NCI-H146 treated with DMSO at 0.1 percent for 48 hours (cell line): ENCODE data around the gene CHCT1.
"Not testable (repeated sequence)": the region's sequence is repeated elsewhere in the genome, so short reads cannot be mapped to it uniquely, and the experiment has no call there.

Experiments
- DNase-seq: peaks from one replicate; lab custom pipeline; 2025; ENCODE audit not compliant: unreplicated experiment; lab: John Stamatoyannopoulos, UW

The CHCT1 gene

GRCh38 chr17:60422162-60422665, at the start of gene CHCT1:
CHCT1 (plus strand) TSS chr17:60422489; CDS start chr17:60422593, 104 bp downstream.
- DNase-seq = no peak

DNA sequence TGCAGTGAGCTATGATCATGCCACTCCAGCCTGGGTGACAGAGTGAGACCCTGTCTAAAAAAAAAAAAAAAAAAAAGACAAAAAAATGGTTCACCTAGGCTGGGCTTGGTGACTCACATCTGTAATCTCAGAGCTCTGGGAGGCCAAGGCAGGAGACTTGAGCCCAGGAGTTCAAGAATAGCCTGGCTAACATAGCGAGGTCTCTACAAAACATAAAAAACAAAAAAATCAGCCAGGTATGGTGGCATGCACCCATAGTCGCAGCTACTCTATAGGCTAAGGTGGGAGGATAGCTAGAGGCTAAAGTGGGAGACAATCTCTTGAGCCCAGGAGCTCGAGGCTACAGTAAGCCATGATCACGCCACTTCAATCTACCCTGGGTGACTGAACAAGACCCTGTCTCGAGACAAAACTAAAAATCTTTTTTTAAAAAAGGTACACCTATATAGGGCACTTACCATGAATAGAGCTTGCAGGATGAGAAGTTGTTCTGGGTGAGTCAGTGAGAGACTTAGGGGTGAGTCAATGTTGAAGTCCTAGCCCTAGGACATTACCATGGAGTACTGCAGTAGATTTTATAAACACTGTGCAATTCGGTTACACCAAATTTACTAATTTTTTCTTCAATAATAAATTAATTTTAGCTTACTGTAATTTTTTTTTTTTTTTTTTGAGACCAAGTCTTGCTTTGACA, 49.4 kb upstream of the CHCT1 start:
- DNase-seq = no peak

DNA sequence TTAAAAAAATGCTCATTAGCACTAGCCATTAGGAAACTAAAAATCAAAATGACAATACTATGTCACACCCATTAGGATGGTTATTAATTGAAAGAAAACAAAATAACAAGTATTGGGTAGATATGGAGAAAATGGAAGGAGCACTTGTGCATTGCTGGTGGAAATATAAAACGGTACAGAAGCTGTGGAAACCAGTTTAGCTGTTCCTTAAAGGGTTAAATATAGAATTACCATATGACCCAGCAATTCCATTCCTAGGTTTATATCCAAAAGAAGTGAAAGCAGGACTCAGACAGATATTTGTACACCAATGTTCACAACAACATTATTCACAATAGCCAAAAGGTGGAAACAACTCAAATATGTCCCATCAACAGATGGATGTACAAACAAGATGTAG, 44.1 kb upstream of the CHCT1 start:
- DNase-seq = not testable (repeated sequence)

DNA sequence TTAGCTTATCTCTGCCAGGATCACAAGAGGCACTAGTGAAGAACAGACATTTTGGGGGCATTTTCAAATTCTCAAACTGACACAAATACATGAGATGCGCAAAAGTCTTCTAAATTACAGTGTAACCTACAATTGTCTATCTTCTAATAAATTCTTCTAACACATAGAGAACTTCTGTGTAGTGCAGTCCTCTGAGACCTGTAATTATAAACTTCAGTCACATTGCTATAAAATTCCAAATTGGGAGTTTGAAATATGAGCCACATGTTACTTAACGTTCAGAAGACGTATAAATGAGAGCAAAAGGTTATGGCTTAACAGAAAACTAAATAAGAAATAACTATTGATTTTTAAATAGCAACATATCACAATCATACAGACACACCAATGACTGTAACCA, 42.8 kb upstream of the CHCT1 start:
- not testable (repeated sequence) for DNase-seq

- no peak for DNase-seq
Observed at GRCh38 chr17:60381958-60382357, 40.3 kb upstream of the CHCT1 start.

DNA sequence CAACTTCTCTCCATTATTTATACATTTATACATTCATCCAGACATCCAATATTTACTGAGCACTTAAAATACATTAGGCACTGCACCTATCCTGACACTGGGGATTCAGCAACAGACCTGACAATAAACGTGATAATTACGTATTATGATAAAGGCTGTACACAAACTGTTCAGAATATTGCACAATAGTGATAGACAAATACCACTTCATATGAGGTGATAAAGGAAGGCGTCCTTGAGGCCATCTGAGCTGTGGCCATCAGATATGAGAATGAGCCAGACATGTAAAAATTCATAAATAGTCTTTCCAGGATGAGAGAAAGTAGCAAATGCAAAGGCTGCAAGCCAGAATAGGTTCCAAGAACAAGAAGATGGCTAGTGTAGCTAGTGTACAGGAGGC, 38.9 kb upstream of the CHCT1 start:
- peak; percentile 35 for DNase-seq

DNA sequence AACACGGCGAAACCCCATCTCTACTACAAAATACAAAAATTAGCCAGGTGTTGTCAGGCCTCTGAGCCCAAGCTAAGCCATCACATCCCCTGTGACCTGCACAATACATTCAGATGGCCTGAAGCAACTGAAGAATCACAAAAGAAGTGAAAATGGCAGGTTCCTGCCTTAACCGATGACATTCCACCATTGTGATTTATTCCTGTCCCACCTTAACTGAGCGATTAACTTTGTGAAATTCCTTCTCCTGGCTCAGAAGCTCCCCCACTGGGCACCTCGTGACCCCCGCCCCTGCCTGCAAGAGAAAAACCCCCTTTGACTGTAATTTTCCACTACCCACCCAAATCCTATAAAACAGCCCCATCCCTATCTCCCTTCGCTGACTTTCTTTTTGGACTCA, 37.4 kb upstream of the CHCT1 start:
- DNase-seq = not testable (repeated sequence)

DNA sequence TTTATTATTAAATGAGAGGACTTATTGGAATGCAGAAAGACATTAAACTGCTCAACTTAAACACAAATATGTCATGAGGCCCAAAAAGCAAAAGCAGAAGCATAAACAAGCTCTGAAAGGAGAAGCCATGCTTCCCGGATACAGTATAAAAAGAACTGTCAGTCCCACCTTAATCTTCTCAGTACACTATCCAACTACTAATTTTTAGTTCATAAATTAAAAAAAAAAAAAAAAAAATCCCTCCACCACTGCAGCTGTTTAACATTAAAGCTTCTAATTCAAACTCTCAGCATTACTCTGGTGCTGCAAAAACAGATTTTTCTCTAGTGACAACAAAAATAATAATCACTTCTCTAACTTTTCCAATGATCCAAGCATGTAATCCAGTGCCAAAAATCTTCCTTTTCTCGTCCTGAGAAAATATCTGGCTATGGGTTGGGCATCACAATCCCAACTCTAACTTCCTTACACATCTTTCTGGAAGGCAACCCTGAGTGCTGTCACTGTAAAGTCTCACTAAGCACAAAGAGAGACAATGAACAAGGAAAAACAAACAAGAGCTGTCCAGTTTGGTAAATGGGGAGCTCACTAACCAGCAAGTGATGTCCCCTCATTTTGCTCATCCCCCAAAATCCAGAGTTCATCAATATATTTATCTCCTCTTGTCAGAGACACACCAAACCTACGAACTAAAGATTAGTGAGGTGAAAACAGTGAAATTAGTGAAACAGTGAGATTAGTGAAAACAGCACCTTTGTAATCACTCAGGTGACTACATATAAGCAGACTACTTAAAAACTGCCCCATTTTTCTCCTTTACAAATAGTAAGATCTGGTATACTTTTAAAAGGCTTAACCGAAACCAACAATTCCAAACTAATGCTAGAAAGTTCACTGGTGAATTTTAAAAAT, 35.9 kb upstream of the CHCT1 start:
- DNase-seq = no peak

DNA sequence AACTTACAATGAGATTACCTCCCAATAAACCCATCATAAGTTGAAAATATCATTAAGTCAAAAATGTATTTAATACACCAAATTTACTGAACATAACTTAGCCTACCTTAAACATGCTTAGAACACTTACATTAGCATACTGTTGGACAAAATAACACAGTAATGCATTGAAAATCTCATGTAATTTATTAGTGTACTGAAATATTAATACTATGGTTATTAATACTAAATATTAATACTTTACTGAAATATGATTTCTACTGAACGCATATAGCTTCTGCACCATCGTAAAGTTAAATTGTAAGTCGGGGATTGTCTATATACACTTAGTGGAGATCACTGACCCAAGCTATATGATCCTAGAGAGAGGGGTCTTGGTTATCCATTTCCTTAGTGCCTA, 34.6 kb upstream of the CHCT1 start:
- no peak for DNase-seq

- no peak for DNase-seq
Observed at GRCh38 chr17:60388742-60389141, 33.5 kb upstream of the CHCT1 start.

GRCh38 chr17:60390186-60390585, 32.1 kb upstream of the CHCT1 start:
- no peak for DNase-seq

DNA sequence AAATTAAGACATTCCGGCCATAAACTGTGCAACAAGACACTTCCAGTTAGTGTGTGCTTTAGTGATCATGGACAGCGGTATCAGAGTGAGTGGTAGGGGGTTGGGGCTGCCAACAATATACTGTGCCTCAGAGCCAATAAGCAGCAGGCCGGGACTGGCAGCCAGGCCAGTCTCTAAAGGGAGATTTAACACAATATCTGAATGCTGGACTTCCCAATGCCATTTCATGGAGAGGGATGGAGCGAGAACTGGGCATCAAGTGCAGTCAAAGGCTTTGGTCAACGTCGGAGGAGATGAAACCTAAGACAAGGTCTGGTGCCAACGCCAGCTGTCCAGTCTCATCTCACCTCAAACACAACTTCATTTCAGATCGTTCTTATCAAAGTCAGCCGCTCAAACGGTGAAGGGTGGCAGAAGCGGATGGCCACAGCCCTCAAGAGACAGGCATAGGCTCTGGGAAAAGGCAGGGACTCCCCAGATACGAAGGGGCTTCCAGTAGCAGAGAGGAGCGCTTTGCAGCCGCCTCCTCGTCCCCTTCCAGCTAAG, 31.3 kb upstream of the CHCT1 start:
- peak; percentile 29 for DNase-seq

GRCh38 chr17:60391471-60392041, 30.7 kb upstream of the CHCT1 start:
- peak; percentile 77 for DNase-seq

- peak; percentile 90 for DNase-seq
Observed at GRCh38 chr17:60392042-60392844, 30.0 kb upstream of the CHCT1 start, which contains the start of gene USP32. USP32 (minus strand) TSS chr17:60392133; CDS start chr17:60391939, 194 bp downstream.

DNA sequence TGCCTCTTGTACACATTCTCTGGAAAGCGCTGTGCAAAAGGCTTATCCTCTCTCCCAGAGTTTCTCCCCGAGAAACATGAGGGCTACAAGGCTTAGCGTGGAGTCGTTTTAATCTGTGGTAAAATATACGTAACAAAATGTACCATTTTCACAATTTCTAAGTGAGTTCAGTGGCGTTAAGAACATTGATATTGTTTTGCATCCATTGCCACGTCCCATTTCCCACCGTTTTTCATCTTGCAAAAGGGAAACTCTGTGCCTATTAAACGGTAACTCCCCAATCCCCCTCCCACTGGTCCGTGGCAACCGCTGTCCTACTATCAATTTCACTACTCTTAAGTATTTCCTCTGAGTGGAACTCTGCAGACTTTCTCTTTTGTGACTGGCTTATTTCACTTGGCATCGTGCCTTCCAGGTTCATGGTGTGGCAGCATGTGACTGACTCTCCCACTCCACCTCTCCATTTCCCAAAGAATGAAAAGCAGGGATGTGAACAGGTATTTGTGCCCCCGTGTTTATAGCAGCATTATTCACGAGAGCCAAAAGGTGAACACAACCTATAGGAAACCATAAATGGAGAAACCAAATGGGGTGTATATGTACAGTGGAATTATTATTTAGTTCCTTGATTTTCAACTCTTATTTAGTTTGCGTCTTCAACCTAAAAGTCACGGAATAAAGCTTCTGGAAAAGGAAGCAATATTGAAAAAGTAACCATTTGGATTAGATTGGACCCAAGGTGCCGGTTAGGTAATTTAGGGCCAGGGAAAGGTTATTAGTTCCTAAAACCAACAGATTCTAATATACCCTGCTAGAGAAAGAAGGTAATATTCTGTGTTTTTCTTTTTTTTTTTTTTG, 29.2 kb upstream of the CHCT1 start:
- DNase-seq = peak; percentile 47

GRCh38 chr17:60393840-60394723, 28.2 kb upstream of the CHCT1 start:
- no peak for DNase-seq

DNA sequence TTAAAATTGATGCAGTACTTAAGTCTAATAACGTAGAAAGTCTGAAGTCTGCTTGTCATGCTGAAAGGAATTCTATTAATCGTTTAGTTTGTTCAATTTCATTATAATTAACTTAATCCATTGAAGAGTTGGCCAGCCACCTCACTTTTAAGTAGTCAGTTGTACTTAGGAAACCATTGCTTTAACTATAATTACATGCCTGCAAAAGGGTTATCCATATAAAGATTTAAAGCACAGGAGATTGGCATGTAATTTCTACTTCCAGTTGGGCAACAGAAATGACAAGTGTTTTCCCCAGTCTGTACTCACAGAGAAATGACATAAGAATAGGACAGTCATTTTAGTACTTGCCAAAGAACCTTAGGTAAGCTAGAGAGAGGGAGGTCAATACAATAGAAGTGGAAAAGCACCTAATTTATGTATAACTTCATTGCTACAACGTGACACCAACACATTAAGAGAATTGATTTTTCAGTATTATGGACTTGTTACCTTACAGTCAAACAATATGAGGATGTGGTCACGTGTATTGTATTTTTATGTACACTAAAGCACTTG, 26.7 kb upstream of the CHCT1 start:
- no peak for DNase-seq

DNA sequence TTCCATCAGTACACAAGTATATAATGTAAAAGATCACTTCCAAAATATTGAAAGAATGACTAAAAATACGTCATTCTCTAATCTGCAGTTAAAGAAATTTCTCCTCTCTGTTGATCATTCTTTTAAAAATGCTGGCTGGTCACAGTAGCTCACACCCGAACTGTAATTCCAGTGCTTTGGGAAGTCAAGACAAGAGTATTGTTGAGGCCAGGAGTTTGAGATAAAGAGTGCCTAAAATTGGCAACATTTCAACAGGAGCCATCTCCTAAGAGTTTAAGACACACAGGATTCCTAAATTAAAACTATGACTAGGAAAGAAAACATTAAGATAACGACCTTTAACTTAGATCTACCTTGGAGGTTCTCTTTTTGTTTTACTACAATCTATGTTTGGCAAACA, 25.9 kb upstream of the CHCT1 start:
- no peak for DNase-seq
